ENCODE data around the gene DDX18. TPM values are rescaled to one million over a fixed set of nuclear protein-coding genes. Genes with fewer than 3 reads are reported as not detected.

The DDX18 gene
- total and polyA plus RNA-seq, 10 of the 15 experiments (the other 5 are each of a cell fraction or from before 2014, with no cell fraction given): 54.3 to 110 (median 74.9) TPM

DNA sequence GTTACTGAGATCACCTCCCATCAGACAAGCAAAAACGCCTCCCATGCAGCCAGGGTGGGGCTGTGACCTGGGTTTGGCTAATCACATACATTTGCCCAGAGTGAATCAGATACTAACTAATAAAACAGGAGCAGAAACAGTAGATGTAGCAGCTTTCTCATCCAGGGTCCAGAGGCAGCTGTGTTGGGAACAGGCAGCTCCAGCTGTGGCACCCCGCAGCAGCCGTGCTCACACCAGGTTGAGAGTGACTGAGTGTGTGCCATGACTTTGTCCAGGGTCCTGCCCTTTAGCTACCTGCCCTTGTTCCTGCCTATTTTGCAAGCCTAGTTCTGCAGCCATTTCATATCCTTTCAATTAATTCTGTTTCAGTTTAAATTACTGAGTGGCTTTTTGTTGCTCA, 20.5 kb downstream of the DDX18 start:
- in situ Hi-C loops (cut with MboI): no loop called here
- SMC1A ChIA-PET (ENCODE audit: uncharacterized antibody, unreplicated experiment): no interaction called here
- H3K79me2 ChIP-seq (ENCODE audit: control insufficient read depth, insufficient read depth, low read length): no peaks in the 10 kb centered on the region
- H3K4me3 ChIP-seq: no peak overlapping the region
- no peaks in the 10 kb centered on the region for H4K20me1 ChIP-seq (ENCODE audit: control insufficient read depth, insufficient read depth)
- no peak overlapping the region for H2AFZ ChIP-seq (ENCODE audit: control insufficient read depth, low read depth, low read length)
- TF ChIP-seq ETV6 (conservative IDR thresholded peaks at IDR 0.05 in 1 of 2, IDR thresholded peaks at IDR 0.05 in 1 of 2; ENCODE audit: borderline replicate concordance in 1 of 2, low read depth in 1 of 2) (no peak), NR2C1 (IDR thresholded peaks at IDR 0.05) (no peak), SIN3A (IDR thresholded peaks at IDR 0.05; ENCODE audit: low read depth, low read length) (no peak), BACH1 (IDR thresholded peaks at IDR 0.05; ENCODE audit: borderline replicate concordance) (no peak), ZNF207 (IDR thresholded peaks at IDR 0.05; ENCODE audit: borderline replicate concordance) (no peak), ZNF24 (IDR thresholded peaks at IDR 0.05) (no peak), NBN (IDR thresholded peaks at IDR 0.05) (no peak), SUPT20H (IDR thresholded peaks at IDR 0.05; ENCODE audit: borderline replicate concordance, control insufficient read depth, low read depth, low read length) (no peak), TCF3 (IDR thresholded peaks at IDR 0.05; ENCODE audit: borderline replicate concordance, insufficient read depth, low read depth, low read length) (no peak), CBX3 (IDR thresholded peaks at IDR 0.05; ENCODE audit: borderline replicate concordance, low read depth) (no peak), RAD21 (IDR thresholded peaks at IDR 0.05; ENCODE audit: insufficient read depth, low read depth, low read length) (no peak), KLF5 (IDR thresholded peaks at IDR 0.05; ENCODE audit: partially characterized antibody) (no peak), YY1 (IDR thresholded peaks at IDR 0.05; ENCODE audit: low read depth, low read length) (no peak), EGR1 (IDR thresholded peaks at IDR 0.05; ENCODE audit: borderline replicate concordance in 1 of 2, low read depth in 2 of 2, low read length in 2 of 2) (no peak), ZNF384 (IDR thresholded peaks at IDR 0.05; ENCODE audit: borderline replicate concordance, low read depth, low read length) (no peak), NR2F1 (conservative IDR thresholded peaks at IDR 0.05) (no peak), FOXM1 (IDR thresholded peaks at IDR 0.05; ENCODE audit: low read depth, low read length) (no peak)
- TF ChIP-seq, protein P1, sequence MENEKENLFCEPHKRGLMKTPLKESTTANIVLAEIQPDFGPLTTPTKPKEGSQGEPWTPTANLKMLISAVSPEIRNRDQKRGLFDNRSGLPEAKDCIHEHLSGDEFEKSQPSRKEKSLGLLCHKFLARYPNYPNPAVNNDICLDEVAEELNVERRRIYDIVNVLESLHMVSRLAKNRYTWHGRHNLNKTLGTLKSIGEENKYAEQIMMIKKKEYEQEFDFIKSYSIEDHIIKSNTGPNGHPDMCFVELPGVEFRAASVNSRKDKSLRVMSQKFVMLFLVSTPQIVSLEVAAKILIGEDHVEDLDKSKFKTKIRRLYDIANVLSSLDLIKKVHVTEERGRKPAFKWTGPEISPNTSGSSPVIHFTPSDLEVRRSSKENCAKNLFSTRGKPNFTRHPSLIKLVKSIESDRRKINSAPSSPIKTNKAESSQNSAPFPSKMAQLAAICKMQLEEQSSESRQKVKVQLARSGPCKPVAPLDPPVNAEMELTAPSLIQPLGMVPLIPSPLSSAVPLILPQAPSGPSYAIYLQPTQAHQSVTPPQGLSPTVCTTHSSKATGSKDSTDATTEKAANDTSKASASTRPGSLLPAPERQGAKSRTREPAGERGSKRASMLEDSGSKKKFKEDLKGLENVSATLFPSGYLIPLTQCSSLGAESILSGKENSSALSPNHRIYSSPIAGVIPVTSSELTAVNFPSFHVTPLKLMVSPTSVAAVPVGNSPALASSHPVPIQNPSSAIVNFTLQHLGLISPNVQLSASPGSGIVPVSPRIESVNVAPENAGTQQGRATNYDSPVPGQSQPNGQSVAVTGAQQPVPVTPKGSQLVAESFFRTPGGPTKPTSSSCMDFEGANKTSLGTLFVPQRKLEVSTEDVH (IDR thresholded peaks at IDR 0.05; ENCODE audit: low read depth, partially characterized antibody): no peak
- CTCF ChIA-PET: interaction anchor here (1.1 to 2.6 kb wide), 2 partner anchors 20 to 169 kb away, joined by 3 to 9 read pairs; partner anchors contain the start of gene DDX18
- no peak overlapping the region for H3K9ac ChIP-seq (ENCODE audit: control insufficient read depth, insufficient read depth, low read length)
- ATAC-seq (no peak), DNase-seq (ENCODE audit: low read depth, low spot score) (no peak), FAIRE-seq (no peak)
- H3K27ac ChIP-seq (ENCODE audit: control insufficient read depth, insufficient read depth): no peak overlapping the region
- H3K4me2 ChIP-seq (ENCODE audit: control insufficient read depth, insufficient read depth): no peak overlapping the region
- no peaks in the 10 kb centered on the region for H3K9me3 ChIP-seq (replicated peaks; ENCODE audit: control insufficient read depth, insufficient read depth, low read length)
- intact Hi-C loops (cut with micrococcal nuclease; ENCODE audit: unreplicated experiment): no loop called here
- no peaks in the 10 kb centered on the region for H3K4me1 ChIP-seq (ENCODE audit: control insufficient read depth, insufficient read depth, low read length)
- RAD21 ChIA-PET (ENCODE audit: unreplicated experiment): no interaction called here
- H3K36me3 ChIP-seq (ENCODE audit: control insufficient read depth in 2 of 2, insufficient read depth in 2 of 2, low read length in 1 of 2): peaks cover 0 to 15% of the 10 kb centered on the region in 2 experiments; a peak in 3 of 4 replicates
- 95% methylated on average over 3 of the region's 3 CpGs for WGBS (ENCODE audit: insufficient coverage, insufficient replicate concordance, low lambda C conversion rate, missing lambda C conversion rate)
- POLR2A ChIA-PET: no interaction called here
- BruUV-seq (replicated peaks): no TSS peak
- H3K27me3 ChIP-seq (replicated peaks in 1 of 2; ENCODE audit: control insufficient read depth in 2 of 2, insufficient read depth in 2 of 2, low read length in 1 of 2): no peaks in the 10 kb centered on the region
